Activated CD4-positive, alpha-beta T cell treated with anti-CD3 and anti-CD28 coated beads, Interleukin-2, Interleukin-6, amounts not matched to agents 100 ng/mL and 50 ng/mL, durations not matched to agents 16 hours and 8 hours (primary cell): ENCODE measurements around the gene PTN.
"Not testable (repeated sequence)": the region's sequence is repeated elsewhere in the genome, so short reads cannot be mapped to it uniquely, and the experiment has no call there.

Experiments used
- DNase-seq: peaks from one replicate; pipeline ENCODE4 v3.0.0-alpha.2; 2020

The PTN gene

GRCh38 chr7:137262599-137262998 is 80.9 kb downstream of the PTN start:
- DNase-seq, result no peak

DNA sequence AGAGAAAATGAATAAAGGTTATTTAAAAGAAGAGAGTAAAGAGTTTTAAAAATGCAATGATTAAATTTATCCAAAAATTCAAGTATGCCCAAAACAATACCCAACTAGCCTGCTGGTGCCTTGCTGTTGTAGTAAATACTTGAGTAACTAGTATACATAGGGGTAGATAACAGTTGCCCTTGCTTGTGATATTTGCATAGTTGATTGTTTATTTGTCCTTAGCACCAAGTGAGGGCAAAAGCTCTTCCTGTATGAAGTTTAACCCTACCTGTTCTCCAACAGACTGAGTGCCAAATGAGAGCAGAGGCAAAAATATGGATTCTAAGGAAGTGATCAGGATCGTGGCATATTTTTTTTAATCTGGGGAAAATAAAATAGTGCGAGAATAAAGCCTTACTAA is 85.0 kb downstream of the PTN start:
- DNase-seq, result no peak

- no peak for DNase-seq
Measured at GRCh38 chr7:137254766-137255165, 88.8 kb downstream of the PTN start.

DNA sequence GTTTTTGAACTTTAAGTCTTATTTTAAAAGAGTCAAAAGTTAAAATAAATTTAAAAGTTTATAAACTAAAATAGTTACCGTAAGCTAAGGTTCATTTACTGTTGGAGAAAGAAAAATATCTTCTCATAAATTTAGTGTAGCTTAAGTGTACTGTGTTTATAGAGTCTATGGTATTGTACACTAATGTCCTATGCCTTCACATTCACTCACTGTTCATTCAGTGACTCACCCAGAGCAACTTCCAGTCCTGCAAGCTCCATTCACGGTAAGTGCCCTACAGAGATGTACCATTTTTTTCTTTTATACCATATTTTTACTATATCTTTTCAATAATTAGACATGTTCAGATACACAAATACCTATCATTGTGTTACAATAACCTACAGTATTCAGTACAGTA is 97.6 kb downstream of the PTN start:
- DNase-seq, result no peak

GRCh38 chr7:137245186-137245585 is 98.3 kb downstream of the PTN start:
- no peak for DNase-seq

DNA sequence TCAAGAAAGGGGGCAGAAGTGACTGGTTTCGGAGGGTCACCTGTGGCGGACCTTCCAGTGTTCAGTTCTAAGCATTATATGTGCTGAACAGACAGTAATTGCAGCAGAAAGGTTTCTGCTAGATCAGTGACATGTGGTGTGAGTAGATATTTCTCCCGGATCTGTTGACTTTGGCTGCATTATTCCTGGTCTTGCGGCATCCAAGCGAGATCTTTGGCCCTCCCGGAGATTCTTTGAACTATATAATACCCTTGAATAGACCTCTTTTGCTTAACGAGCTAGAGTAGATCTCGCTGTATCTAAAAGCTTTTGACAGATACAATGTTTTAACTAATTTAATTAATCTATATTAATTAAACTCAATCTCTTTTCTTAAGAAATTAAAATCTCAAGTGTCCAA is 99.8 kb downstream of the PTN start:
- DNase-seq, result no peak

DNA sequence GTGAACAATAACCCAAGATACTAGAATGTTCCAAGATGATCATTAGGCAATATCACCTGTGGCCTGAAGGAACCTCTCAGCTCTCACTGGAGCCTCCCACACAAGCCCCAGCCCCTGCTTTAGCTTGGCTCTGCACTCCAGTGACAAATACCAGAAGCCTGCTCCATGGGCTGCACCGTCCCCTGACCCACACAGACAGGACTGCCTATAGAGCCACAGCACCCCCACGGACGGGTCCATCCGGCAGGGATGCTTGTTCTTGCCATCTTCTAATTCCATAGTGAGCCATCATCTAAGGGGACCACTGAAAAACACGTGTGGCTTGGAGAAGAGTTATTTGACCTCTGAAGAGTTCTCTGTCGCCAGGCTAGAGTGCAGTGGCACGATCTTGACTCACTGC is 100.9 kb downstream of the PTN start:
- DNase-seq, result no peak

DNA sequence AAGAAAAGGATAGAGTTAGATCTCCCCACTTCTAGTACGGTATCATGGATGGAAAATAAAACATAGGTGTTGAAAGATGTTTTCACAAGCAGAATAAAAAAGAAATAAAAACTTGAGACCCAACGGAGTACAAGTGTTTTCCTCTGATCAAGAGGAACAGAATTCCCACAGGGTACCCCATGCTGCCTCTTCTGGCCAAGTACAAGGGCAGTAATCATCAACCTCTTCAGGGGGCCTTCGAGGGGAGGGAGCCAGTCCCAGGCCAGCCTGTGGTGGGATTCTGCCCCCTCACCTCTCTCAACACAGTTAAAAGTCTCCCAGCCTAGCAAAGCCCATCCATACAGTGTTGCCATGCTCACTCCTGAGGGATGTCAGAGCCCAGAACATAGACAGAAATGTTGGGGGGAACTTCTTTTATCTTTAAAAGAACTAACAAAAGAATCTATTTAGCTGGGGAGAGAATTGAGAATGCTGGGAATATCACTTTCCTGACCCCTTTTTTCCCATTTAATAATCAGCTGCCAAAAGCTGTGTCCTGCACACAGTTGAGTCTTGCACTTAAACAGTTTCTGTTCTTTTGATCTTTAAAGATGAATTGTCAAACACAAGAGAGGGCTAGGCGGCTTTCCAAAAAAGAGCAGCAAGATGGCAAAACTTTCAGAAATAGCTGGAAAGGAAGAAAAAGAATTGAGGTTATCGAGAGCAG is 101.7 kb downstream of the PTN start:
- DNase-seq, result no peak

DNA sequence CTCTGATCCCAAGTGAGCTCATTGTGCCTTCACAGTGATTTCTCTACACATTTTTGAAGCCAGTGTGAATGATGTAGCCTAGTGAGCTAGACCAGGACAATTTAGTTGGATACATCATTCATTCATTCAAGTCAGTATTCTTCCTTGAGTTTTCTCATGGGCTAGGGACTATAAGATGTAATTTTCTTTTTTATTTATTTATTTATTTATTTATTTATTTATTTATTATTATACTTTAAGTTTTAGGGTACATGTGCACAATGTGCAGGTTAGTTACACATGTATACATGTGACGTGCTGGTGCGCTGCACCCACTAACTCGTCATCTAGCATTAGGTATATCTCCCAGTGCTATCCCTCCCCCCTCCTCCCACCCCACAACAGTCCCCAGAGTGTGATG is 104.3 kb downstream of the PTN start:
- DNase-seq, result not testable (repeated sequence)

DNA sequence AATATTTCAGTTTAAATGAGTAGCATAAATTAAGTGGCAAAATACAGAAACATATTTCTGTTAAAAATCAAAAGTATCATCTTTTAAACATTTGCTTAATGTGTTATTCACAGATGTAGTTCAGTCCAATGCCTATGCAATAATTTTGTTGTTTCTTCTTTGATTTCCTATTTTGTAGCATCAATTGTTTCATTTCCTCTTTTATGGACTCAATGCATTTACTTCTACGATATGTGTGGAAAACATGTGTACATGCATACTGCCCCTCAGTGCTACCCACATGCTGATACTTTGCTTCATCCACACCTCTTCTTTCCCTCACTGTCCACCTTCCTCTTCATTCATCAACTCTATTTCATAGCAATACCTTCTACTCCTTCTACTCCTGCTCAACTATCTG is 108.1 kb downstream of the PTN start:
- DNase-seq, result no peak

DNA sequence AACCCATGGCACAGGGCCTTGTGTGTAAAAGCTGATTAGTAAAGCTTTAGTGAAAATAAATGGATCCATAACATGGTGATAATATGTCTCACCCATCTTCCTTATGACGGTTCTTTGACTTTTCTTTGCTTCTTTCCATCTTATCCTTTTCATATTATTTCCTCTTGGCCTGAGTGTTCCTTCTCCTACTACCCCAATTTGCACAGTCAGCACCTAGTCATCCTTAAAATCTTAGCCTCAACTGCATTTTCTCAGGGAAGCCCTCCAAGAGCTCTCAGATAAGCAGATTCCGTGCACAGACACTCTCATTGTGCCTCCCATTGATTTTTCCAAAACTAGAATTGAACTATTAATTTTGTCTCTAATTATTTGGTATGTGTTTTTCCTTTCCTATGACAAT is 112.4 kb downstream of the PTN start:
- DNase-seq, result no peak

DNA sequence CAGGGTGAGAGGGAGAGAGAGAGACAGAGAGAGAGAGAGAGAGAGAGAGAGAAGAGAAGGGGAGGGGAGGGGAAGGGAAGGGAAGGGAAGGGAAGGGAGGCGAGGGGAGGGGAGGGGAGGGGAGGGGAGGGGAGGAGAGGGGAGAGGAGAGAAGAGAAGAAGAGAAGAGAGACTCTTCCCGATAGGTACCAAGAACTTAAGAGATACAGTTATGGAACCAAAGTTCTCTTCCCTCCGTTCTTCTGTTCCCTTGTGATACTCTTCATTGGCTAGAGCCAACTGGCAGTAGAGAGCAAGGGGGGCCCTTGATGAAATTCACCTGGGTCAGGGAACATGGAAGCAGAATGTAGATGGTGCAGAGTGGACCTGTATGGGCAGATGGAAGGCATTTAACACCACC is 122.1 kb downstream of the PTN start:
- DNase-seq, result no peak

GRCh38 chr7:137213744-137214143 is 129.8 kb downstream of the PTN start:
- DNase-seq, result no peak

GRCh38 chr7:137209151-137209817 is 134.2 kb downstream of the PTN start:
- DNase-seq, result no peak

GRCh38 chr7:137206770-137207169 is 136.8 kb downstream of the PTN start:
- no peak for DNase-seq

- no peak for DNase-seq
Measured at GRCh38 chr7:137204246-137204645, 139.3 kb downstream of the PTN start.

- no peak for DNase-seq
Measured at GRCh38 chr7:137203351-137203750, 140.2 kb downstream of the PTN start.

GRCh38 chr7:137196648-137197047 is 146.9 kb downstream of the PTN start:
- no peak for DNase-seq

DNA sequence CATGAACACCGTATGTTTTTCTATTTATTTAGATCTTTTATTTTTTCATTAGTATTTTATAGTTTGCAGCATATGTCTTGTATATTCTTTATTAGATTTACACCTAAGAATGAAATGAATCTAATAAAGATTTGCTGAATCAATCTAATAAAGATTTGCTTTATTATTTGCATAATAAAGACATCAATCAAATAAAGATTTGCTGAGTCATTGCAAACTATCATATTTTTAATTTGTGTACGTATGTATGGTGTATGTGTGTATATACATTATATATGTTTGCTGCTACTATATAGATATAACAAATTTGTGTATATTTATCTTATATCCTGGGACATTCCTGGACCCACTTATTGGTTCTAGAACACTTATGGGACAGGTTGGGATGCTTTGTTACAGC is 147.5 kb downstream of the PTN start:
- no peak for DNase-seq

GRCh38 chr7:137181619-137182018 is 161.9 kb downstream of the PTN start:
- DNase-seq, result not testable (repeated sequence)
